Hepatocyte (in vitro differentiated cells): Measurements from ENCODE around the gene DLG2.

Experiments used
- CTCF ChIP-seq: fragments of 200-600 bp; sonication (generic); IDR thresholded peaks from 2 replicates; pipeline ENCODE4 v1.5.1; 2016; ENCODE audit warnings: antibody characterized with exemption, mild to moderate bottlenecking; ENCODE audit not compliant: poor library complexity
- EZH2 ChIP-seq: fragments of 200-600 bp; sonication (generic); IDR thresholded peaks from 2 replicates; pipeline ENCODE4 v1.6.1; 2016; ENCODE audit warnings: antibody characterized with exemption, mild to moderate bottlenecking, borderline replicate concordance
- EZH2phosphoT487 ChIP-seq: fragments of 200-600 bp; sonication (generic); IDR thresholded peaks from one replicate; pipeline ENCODE4 v1.6.1; 2018; ENCODE audit warnings: antibody characterized with exemption, mild to moderate bottlenecking, low read depth, moderate library complexity; ENCODE audit not compliant: unreplicated experiment, severe bottlenecking

DNA sequence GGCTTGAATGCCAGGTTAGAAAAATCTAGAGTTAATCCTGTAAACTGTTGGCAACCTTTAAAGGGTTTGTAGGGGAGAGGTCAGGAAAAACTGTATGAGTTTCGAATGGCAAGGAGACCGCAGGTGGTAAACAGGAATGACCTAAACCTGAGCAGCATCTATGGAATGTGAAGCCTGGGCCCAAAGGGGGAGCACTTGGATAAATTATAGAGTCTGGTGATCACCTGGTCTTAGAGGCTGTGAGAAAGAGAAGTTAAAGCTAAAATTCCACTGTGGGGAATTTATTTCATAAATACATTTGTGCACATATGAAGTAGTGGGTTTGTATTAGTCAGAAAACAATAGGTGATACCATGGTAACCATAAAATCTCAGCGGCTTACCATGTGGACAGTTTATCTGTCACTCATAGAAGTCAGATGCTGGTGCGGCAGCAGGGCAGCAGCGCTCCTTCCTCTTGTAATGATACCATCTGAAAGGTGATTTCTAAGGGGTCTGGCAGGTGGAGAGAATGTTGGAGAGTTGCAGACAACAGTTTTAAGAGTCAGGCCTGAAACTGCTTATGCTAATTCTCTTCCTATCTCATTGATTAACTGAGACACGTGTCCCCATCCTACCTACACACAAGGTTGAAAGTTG, 1236.6 kb downstream of the DLG2 start:
- TF ChIP-seq CTCF (no peak), EZH2 (no peak), EZH2phosphoT487 (no peak)
